ENCODE data around the gene SORCS1.
A peak's percentile ranks its signal among the peaks of the same experiment; 100 is the strongest.

SORCS1 gene

DNA sequence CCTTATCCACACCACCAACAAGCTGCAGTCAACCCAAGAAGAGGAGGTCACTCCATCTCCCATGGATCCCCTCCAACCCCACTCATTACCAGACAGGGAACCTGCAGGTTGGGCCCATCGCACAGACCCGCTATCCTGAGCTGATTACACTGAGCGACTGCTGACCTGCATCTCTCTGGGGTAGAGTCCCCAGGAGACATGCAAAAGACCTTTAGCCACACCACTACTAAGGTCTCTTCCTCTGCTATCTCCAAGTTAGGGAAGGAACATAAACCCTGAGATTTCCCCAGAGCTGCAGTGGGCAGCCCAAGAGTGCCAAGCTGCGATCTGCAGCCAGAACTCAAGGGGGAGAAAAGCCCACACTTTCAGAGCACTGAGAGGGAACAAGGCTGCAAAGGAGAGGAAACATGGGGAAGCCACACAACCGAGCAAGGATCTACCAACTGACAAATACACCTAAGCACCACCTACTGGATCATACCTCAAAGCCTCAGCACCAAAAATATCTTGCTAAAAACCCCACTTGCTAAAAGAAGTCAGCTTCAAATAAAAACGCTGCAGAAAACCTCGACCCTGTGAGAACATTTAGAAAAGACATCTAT lies 298.2 kb downstream of the SORCS1 start:
- no CpG with 5 or more reads among the region's 7 CpGs for WGBS (ENCODE audit: extremely low coverage, insufficient coverage, low lambda C conversion rate)
- Histone ChIP-seq H3K4ac (ENCODE audit: low read depth, low read length) (no peak overlapping the region), H3K18ac (ENCODE audit: low read length) (no peak overlapping the region), H2AK5ac (ENCODE audit: low read length) (no peak overlapping the region), H2BK15ac (replicated peaks; ENCODE audit: low read depth) (no peak overlapping the region), H3K79me2 (ENCODE audit: control insufficient read depth, insufficient read depth, low read length) (no peaks in the 10 kb centered on the region), H4K8ac (ENCODE audit: low read depth, low read length) (no peak overlapping the region), H3K36me3 (ENCODE audit: control insufficient read depth, insufficient read depth, low read length) (no peaks in the 10 kb centered on the region), H3K79me1 (ENCODE audit: low read length) (no peaks in the 10 kb centered on the region), H3K4me3 (ENCODE audit: low read length) (no peak overlapping the region), H3K9ac (ENCODE audit: low read length) (no peak overlapping the region), H2BK120ac (ENCODE audit: low read depth, low read length) (no peak overlapping the region), H4K5ac (ENCODE audit: low read length) (no peak overlapping the region), H3K4me2 (ENCODE audit: low read length) (no peak overlapping the region), H2BK5ac (ENCODE audit: low read length) (no peak overlapping the region), H3K56ac (ENCODE audit: low read length) (no peak overlapping the region), H3K4me1 (ENCODE audit: control insufficient read depth, low read depth, low read length) (no peaks in the 10 kb centered on the region), H3K27ac (ENCODE audit: low read depth, low read length) (no peak overlapping the region), H3K23ac (ENCODE audit: low read length) (no peak overlapping the region), H3K27me3 (ENCODE audit: insufficient read depth, low read length, poor library complexity) (no peaks in the 10 kb centered on the region)
- peak; percentile 10 for DNase-seq

- no peak overlapping the region for H3K4me2 ChIP-seq (ENCODE audit: low read length)
- H3K18ac ChIP-seq (ENCODE audit: low read length): no peak overlapping the region
- H2BK120ac ChIP-seq (ENCODE audit: low read depth, low read length): no peak overlapping the region
- no peaks in the 10 kb centered on the region for H3K4me1 ChIP-seq (ENCODE audit: control insufficient read depth, low read depth, low read length)
- no peak overlapping the region for H2BK5ac ChIP-seq (ENCODE audit: low read length)
- no peak overlapping the region for H2AK5ac ChIP-seq (ENCODE audit: low read length)
- H3K56ac ChIP-seq (ENCODE audit: low read length): no peak overlapping the region
- no peaks in the 10 kb centered on the region for H3K79me1 ChIP-seq (ENCODE audit: low read length)
- no CpG with 5 or more reads among the region's 8 CpGs for WGBS (ENCODE audit: extremely low coverage, insufficient coverage, low lambda C conversion rate)
- H3K4me3 ChIP-seq (ENCODE audit: low read length): no peak overlapping the region
- H3K27me3 ChIP-seq (ENCODE audit: insufficient read depth, low read length, poor library complexity): no peaks in the 10 kb centered on the region
- no peak overlapping the region for H4K5ac ChIP-seq (ENCODE audit: low read length)
- no peak overlapping the region for H3K4ac ChIP-seq (ENCODE audit: low read depth, low read length)
- H3K9ac ChIP-seq (ENCODE audit: low read length): no peak overlapping the region
- DNase-seq: no peak
- no peak overlapping the region for H2BK15ac ChIP-seq (replicated peaks; ENCODE audit: low read depth)
- H3K36me3 ChIP-seq (ENCODE audit: control insufficient read depth, insufficient read depth, low read length): no peaks in the 10 kb centered on the region
- H3K27ac ChIP-seq (ENCODE audit: low read depth, low read length): no peak overlapping the region
- H4K8ac ChIP-seq (ENCODE audit: low read depth, low read length): no peak overlapping the region
- H3K23ac ChIP-seq (ENCODE audit: low read length): no peak overlapping the region
- H3K79me2 ChIP-seq (ENCODE audit: control insufficient read depth, insufficient read depth, low read length): no peaks in the 10 kb centered on the region
Measured at GRCh38 chr10:106864031-106864430, 300.5 kb downstream of the SORCS1 start.

DNA sequence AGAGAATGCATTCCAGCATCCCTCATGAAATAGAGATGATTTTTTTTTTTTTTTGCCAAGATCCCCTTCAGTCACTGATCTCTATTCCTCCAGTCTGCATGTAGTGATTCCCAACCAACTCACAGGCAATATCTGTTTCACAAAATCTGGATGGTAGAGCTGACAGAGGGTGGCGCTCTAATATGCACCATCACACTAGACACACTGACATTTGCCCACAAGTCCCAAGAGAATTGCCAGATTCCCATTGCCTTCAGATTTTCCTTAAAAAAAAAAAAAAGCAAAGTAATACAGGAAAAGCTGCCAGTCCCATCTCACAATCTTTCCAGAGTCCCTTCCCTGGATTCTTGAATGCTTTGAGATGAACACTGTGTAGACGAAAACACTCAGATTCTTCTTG lies 301.0 kb downstream of the SORCS1 start:
- Histone ChIP-seq H3K4me2 (ENCODE audit: low read length) (no peak overlapping the region), H3K4me3 (ENCODE audit: low read length) (no peak overlapping the region), H4K5ac (ENCODE audit: low read length) (no peak overlapping the region), H3K27ac (ENCODE audit: low read depth, low read length) (no peak overlapping the region), H2BK120ac (ENCODE audit: low read depth, low read length) (no peak overlapping the region), H3K56ac (ENCODE audit: low read length) (no peak overlapping the region), H4K8ac (ENCODE audit: low read depth, low read length) (no peak overlapping the region), H3K79me1 (ENCODE audit: low read length) (no peaks in the 10 kb centered on the region), H2BK15ac (replicated peaks; ENCODE audit: low read depth) (no peak overlapping the region), H3K79me2 (ENCODE audit: control insufficient read depth, insufficient read depth, low read length) (no peaks in the 10 kb centered on the region), H3K9ac (ENCODE audit: low read length) (no peak overlapping the region), H2AK5ac (ENCODE audit: low read length) (no peak overlapping the region), H3K4me1 (ENCODE audit: control insufficient read depth, low read depth, low read length) (no peaks in the 10 kb centered on the region), H3K27me3 (ENCODE audit: insufficient read depth, low read length, poor library complexity) (no peaks in the 10 kb centered on the region), H3K4ac (ENCODE audit: low read depth, low read length) (no peak overlapping the region), H3K36me3 (ENCODE audit: control insufficient read depth, insufficient read depth, low read length) (no peaks in the 10 kb centered on the region), H2BK5ac (ENCODE audit: low read length) (no peak overlapping the region), H3K23ac (ENCODE audit: low read length) (no peak overlapping the region), H3K18ac (ENCODE audit: low read length) (no peak overlapping the region)
- no CpG with 5 or more reads among the region's 2 CpGs for WGBS (ENCODE audit: extremely low coverage, insufficient coverage, low lambda C conversion rate)
- peak; percentile 53 for DNase-seq

GRCh38 chr10:106859892-106860652 lies 304.4 kb downstream of the SORCS1 start:
- no peaks in the 10 kb centered on the region for H3K79me2 ChIP-seq (ENCODE audit: control insufficient read depth, insufficient read depth, low read length)
- no peak overlapping the region for H3K23ac ChIP-seq (ENCODE audit: low read length)
- no peak overlapping the region for H4K8ac ChIP-seq (ENCODE audit: low read depth, low read length)
- no peak overlapping the region for H4K5ac ChIP-seq (ENCODE audit: low read length)
- H3K9ac ChIP-seq (ENCODE audit: low read length): no peak overlapping the region
- H3K27me3 ChIP-seq (ENCODE audit: insufficient read depth, low read length, poor library complexity): no peaks in the 10 kb centered on the region
- no peaks in the 10 kb centered on the region for H3K4me1 ChIP-seq (ENCODE audit: control insufficient read depth, low read depth, low read length)
- no peak overlapping the region for H2BK15ac ChIP-seq (replicated peaks; ENCODE audit: low read depth)
- H3K4me3 ChIP-seq (ENCODE audit: low read length): no peak overlapping the region
- H3K56ac ChIP-seq (ENCODE audit: low read length): no peak overlapping the region
- no peak overlapping the region for H2BK120ac ChIP-seq (ENCODE audit: low read depth, low read length)
- no peak overlapping the region for H3K4me2 ChIP-seq (ENCODE audit: low read length)
- H3K27ac ChIP-seq (ENCODE audit: low read depth, low read length): no peak overlapping the region
- no CpG with 5 or more reads among the region's 4 CpGs for WGBS (ENCODE audit: extremely low coverage, insufficient coverage, low lambda C conversion rate)
- H3K36me3 ChIP-seq (ENCODE audit: control insufficient read depth, insufficient read depth, low read length): no peaks in the 10 kb centered on the region
- DNase-seq: no peak
- H2AK5ac ChIP-seq (ENCODE audit: low read length): no peak overlapping the region
- H3K4ac ChIP-seq (ENCODE audit: low read depth, low read length): no peak overlapping the region
- H3K79me1 ChIP-seq (ENCODE audit: low read length): no peaks in the 10 kb centered on the region
- H3K18ac ChIP-seq (ENCODE audit: low read length): no peak overlapping the region
- H2BK5ac ChIP-seq (ENCODE audit: low read length): no peak overlapping the region

DNA sequence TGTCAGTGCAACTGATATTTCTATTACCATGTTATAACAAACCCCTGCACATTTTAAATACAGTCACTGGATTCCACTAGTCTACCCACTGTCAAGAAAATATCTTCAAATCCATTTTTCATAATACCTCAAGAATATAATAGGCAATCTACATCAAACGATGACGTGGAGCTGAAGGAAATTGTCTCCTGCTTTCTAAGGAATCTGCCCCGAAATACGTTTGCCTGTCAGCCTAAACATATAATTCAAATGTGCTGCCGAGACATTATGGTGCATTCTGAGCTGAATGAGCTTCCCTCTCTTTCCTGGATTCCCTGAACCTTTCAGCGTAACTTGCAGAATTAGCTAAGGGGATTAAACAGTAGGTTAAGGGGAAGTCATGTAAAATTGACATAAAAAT lies 306.8 kb downstream of the SORCS1 start:
- Histone ChIP-seq H4K8ac (ENCODE audit: low read depth, low read length) (no peak overlapping the region), H3K27me3 (ENCODE audit: insufficient read depth, low read length, poor library complexity) (no peaks in the 10 kb centered on the region), H3K4ac (ENCODE audit: low read depth, low read length) (no peak overlapping the region), H3K79me2 (ENCODE audit: control insufficient read depth, insufficient read depth, low read length) (no peaks in the 10 kb centered on the region), H4K5ac (ENCODE audit: low read length) (no peak overlapping the region), H2BK120ac (ENCODE audit: low read depth, low read length) (no peak overlapping the region), H3K18ac (ENCODE audit: low read length) (no peak overlapping the region), H2AK5ac (ENCODE audit: low read length) (no peak overlapping the region), H3K4me3 (ENCODE audit: low read length) (no peak overlapping the region), H3K27ac (ENCODE audit: low read depth, low read length) (no peak overlapping the region), H2BK15ac (replicated peaks; ENCODE audit: low read depth) (no peak overlapping the region), H3K9ac (ENCODE audit: low read length) (no peak overlapping the region), H3K79me1 (ENCODE audit: low read length) (no peaks in the 10 kb centered on the region), H3K36me3 (ENCODE audit: control insufficient read depth, insufficient read depth, low read length) (no peaks in the 10 kb centered on the region), H3K23ac (ENCODE audit: low read length) (no peak overlapping the region), H3K56ac (ENCODE audit: low read length) (no peak overlapping the region), H3K4me2 (ENCODE audit: low read length) (no peak overlapping the region), H3K4me1 (ENCODE audit: control insufficient read depth, low read depth, low read length) (no peaks in the 10 kb centered on the region), H2BK5ac (ENCODE audit: low read length) (no peak overlapping the region)
- no peak for DNase-seq
- WGBS (ENCODE audit: extremely low coverage, insufficient coverage, low lambda C conversion rate): no CpG with 5 or more reads among the region's 6 CpGs

DNA sequence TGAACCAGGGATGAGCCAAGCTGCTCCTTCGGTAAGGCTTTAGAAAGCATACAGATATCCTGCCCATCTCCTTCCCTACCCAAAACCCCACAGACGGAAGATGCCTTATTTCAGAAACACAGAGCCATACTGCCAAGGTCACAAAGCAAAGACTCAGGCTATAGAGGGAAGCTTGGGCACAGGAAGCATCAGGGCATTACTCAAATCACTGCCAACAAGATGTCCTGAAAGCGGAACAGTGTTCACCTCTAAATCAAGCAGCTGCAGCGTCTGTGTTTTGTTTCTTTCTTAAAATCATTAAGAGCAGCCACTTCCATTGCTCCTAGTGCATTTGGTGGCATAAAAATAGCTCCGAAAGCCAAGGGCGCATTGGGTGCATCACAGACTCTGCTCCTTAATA lies 307.3 kb downstream of the SORCS1 start:
- Histone ChIP-seq H3K27ac (ENCODE audit: low read depth, low read length) (no peak overlapping the region), H3K4me1 (ENCODE audit: control insufficient read depth, low read depth, low read length) (no peaks in the 10 kb centered on the region), H2BK120ac (ENCODE audit: low read depth, low read length) (no peak overlapping the region), H4K5ac (ENCODE audit: low read length) (no peak overlapping the region), H3K56ac (ENCODE audit: low read length) (no peak overlapping the region), H3K4me2 (ENCODE audit: low read length) (no peak overlapping the region), H2AK5ac (ENCODE audit: low read length) (no peak overlapping the region), H3K4ac (ENCODE audit: low read depth, low read length) (no peak overlapping the region), H3K79me2 (ENCODE audit: control insufficient read depth, insufficient read depth, low read length) (no peaks in the 10 kb centered on the region), H3K79me1 (ENCODE audit: low read length) (no peaks in the 10 kb centered on the region), H3K36me3 (ENCODE audit: control insufficient read depth, insufficient read depth, low read length) (no peaks in the 10 kb centered on the region), H3K23ac (ENCODE audit: low read length) (no peak overlapping the region), H4K8ac (ENCODE audit: low read depth, low read length) (no peak overlapping the region), H3K4me3 (ENCODE audit: low read length) (no peak overlapping the region), H2BK5ac (ENCODE audit: low read length) (no peak overlapping the region), H3K9ac (ENCODE audit: low read length) (no peak overlapping the region), H3K27me3 (ENCODE audit: insufficient read depth, low read length, poor library complexity) (no peaks in the 10 kb centered on the region), H2BK15ac (replicated peaks; ENCODE audit: low read depth) (no peak overlapping the region), H3K18ac (ENCODE audit: low read length) (no peak overlapping the region)
- no peak for DNase-seq
- WGBS (ENCODE audit: extremely low coverage, insufficient coverage, low lambda C conversion rate): no CpG with 5 or more reads among the region's 6 CpGs

Measured in mesendoderm (in vitro differentiated cells).